GM21515 (cell line): ENCODE measurements around the gene GLYR1.

ENCODE experiments used
- ATAC-seq: cut with Tn5 transposase; IDR thresholded peaks from one replicate; pipeline ENCODE4 v1.9.1; 2021; ENCODE audit not compliant: unreplicated experiment

GLYR1 gene

DNA sequence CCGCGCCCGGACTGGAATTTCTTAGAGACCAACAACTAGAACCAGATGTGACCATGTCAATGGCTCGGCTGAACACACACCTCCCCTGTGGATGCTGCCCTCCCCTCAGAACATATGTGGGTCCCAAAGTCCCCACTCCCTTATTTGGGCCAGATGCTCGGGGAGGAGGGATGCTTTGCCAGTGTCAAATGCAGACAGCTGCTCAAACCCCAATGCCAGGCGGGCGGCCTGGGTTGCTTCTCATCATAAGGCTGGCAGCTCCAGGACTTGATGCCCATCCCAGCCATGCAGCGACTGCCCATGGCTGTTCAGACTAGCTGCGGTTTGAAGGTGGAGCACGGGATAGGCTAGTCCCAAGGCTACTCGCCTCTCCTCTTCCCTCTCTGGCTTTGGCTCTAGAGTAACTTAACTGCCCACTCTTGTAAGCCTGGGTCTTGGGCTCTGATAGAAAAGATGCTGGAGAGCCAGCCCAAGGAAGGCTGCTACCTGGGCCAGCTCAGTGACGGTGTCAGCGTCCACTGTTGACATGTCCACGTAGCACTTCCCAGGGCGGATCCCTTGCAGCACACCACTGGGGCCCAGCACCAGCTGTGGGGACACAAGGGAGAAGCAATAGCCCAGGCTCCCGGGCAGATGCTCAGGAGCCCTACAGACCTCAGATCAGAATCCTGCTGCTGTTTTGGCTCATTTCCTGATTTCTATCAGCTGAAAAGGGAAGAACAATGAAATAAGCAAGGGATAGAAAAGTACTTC, 33.7 kb downstream of the GLYR1 start:
- ATAC-seq = no peak

DNA sequence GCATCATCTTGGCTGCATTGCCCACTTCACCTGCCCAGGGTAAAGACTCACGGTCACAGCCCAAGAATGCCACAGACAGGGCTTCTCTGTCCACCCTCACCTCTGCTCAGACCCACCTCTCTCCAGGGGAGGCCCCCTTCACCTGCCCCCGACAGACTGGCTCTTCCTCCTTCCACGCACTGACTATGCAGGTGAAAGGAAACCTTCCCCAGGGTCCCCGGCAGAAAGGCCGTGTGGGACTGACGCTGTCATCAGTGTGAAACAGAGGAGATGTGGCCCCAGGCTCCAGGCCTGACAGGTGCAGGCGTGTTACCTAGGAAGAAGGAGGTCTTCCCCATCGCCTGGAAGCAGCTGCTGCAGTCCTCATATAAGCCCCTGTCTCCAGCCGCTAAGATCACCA, 35.3 kb downstream of the GLYR1 start:
- no peak for ATAC-seq

DNA sequence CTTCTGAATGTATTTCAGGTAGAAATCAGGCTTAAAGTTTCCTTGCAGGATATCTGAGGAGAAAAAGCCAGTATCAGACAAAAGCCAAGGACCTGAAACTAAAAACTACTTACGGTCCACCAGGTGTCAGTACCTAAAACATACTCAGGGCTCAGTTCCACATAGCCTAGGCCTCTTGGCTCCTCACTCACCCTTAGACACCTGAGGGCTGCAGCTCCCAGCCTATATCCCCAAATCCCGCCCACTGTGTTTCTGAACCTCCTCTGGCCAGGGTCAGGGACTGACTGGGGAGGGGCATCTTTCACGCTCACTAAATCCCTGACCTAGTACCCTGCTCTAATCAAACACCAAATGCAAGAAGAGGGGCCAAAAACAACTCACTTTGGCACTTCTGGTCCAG, 35.8 kb downstream of the GLYR1 start:
- no peak for ATAC-seq

DNA sequence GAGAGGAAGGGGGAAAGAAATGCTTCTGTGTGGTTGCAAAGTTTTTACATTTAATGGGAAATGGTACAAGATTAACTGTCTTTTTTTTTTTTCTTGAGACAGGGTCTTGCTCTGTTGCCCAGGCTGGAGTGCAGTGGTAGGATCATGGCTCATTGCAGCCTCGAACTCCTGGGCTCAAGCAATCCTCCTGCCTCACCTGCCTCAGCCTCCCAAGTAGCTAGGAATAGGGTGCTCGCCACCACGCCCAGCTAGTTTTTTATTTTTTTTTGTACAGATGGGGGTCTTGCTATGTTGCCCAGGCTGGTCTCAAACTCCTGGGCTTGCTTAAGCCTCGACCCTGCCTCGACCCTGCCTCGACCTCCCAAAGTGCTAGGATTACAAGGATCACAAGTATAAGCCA, 40.8 kb downstream of the GLYR1 start:
- ATAC-seq = no peak

DNA sequence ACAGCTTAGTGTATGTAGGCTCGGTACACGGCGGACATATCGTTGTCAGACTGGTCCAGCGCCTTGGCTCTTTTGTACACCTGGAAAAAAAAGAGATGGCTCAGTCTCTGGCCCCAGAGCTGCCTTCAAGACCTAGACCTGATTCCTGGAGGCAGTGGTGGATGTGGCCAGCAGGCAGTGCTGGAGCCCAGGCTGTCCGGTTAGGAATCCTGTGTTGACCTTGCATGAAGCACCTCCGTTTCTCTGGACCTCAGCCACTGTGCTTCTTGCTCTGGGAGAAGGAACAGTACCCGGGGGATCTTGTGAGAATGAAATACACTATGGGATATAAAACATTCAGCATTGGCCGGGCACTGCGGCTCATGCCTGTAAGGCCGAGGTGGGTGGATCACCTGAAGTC, 41.9 kb downstream of the GLYR1 start:
- no peak for ATAC-seq

DNA sequence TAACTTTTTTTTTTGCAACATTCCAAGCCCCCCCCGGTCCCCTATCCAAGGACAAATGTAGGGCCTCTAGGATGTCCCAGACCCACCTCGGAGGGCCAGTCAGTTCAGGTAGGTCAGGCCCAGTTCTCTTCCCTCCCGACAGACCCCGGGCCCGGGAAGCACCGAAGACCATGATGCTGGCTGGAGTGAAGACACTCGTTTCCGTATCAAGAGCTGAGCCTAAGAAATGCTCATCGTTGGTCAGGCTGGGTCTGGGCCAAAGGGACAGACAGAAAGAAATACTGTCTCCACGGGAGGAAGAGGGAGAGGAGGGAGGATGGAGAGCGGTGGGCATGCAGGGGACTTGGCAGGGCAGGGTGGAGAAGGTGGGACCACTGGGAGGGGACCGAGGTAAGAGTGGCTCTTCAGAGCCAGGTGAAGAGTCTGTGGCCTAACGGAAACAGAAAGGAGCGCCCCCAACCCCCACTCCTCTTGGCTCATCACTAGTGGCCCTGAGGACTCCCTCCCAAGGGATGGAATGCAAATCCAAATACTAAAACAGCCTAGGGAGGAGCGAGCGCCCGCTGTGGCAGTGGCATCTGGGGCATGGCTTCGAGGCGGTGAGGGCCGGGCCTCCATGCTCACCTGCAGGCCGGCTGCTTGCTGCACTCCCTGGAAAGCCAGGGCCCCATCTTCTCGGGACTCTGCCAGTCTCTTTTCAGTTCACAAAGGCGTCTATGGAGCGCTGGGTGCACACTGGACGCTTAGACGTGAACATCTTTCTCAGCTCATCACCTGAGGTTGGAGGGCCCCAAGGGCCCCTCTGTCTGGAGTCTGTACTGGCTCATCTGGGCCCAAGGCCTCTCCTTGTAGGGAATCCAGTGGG, 43.0 kb downstream of the GLYR1 start:
- ATAC-seq = no peak

DNA sequence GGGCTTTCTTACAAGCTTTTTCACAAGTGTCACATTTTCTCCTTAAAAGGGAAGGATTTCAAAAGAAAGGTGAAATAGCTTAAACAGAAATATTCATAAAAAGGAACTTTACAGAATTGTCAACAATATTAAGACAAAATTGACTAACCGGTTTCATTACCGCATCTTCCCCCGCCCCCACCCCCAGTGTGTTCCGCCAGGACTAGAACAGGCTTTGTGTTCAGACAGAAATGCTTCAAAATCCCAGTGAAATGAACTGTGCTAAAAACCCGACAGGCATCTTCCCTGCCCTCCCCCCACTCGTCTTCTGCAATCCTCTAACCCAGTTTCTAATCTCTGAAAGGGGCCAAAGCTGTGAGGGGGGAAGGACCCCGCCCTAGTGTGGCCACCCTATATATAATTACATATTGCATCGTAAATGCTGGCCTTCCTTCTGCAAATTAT, 43.7 kb downstream of the GLYR1 start:
- ATAC-seq = no peak

DNA sequence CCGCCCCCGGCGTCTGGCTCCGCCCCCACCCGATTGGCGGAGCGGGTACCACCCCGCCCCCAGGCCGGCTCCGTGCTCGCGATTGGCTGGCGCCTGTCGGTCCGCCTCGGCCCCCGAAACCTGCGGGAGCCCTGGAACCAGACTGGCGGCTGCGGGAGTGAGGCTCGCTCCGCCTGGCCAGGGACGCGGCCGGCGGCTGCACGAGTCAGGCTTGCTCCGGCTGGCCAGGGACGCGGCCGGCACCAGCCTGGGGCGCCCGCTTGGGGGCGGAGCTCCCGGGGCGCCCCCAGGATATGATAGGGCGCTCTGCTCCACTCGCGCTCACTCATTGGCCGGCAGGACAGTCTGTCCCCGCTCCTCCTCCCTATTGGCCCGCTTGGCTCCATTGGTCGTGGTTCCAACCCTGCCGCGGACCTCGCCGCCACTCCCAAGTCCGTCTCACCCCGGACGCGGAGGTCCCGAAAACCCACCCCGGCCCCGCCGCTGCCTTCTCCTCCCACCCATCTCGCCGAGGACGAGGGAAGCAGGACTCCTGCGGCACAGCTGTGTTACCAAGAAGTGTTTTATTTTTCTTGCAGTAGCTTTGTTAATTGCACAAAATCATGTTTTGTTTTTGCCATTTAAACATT, 44.3 kb downstream of the GLYR1 start:
- peak; percentile 85 for ATAC-seq

DNA sequence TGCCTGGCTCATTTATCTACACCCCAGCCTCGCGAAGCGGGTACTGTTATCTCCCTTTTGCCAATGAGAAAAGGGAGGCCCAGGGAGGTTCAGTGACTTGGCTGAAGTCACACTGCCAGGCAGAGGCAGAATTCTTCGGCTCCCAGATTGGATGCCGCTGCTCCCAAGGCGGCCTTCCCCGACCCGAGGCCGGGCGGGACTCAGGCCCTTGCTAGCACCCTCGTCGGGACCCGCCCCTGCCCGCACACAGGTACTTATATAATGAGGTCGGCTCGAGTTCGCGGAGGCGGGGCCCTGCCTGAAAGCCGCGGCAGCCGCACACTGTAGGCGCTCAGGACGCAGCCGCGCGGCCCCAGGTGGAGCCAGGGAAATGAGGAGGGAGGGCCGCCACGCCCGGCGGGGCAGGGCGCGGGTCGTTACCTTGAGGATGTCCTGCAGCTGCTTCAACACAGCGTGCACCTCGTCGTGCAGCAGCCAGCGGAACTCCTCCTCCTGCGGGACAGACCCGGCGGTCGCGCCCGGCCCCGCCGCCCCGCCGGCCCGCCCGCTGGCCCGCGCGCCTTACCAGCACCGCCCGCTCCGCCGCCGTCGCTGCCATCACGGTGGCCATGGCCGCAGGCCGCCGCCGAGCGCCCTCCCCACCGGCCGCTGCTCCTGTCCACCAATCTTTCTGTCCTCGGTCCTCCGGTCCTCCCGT, 45.0 kb downstream of the GLYR1 start, which contains the start of gene ROGDI:
ROGDI (minus strand) TSS at position 672 of the 697 bp plus-strand sequence; CDS start at position 610, 62 bp downstream.
- peak; percentile 60 for ATAC-seq

DNA sequence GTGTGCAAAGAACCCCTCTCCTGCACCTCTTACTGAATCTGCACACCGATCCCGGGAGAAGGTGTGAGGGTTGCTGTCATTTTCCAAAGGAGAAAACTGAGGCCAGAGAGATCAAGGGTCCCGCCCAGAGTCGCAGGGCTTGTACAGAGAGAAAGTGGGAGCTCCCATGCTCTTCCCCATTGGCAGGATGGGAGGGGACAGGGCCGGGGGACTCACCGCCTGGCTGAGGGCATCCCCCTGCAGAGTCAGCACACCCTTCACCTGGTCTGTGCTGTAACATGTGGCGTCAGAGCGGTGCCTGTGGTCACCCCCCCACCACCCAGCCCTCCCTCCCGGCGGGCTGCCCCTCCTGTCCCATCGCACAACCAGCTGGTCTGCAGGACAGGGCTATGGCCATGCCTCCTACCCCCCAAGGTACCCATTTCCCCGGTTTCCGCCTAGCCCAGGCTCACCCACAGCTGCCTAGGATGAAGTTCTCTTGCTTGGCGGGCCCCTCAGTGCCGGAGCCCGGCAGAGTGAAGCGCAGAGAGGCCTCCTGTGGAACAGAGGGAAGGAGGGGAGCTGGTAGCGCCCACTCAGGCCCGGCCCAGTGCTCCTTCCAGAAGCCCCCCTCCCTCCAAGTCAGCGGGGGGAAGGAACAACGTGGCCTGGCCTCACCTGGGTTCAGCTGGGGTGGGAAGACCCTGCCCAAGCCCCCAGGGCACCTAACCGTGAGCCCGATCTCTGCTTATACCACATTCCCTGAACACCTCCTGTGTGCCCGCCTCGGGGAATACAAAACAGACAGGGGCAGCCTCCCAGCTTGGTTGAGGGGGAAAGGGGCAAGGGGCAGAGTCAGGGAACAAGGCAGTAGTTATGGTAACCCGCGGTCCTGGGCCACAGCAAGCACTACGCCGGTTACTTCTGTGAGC, 45.8 kb downstream of the GLYR1 start:
- no peak for ATAC-seq

DNA sequence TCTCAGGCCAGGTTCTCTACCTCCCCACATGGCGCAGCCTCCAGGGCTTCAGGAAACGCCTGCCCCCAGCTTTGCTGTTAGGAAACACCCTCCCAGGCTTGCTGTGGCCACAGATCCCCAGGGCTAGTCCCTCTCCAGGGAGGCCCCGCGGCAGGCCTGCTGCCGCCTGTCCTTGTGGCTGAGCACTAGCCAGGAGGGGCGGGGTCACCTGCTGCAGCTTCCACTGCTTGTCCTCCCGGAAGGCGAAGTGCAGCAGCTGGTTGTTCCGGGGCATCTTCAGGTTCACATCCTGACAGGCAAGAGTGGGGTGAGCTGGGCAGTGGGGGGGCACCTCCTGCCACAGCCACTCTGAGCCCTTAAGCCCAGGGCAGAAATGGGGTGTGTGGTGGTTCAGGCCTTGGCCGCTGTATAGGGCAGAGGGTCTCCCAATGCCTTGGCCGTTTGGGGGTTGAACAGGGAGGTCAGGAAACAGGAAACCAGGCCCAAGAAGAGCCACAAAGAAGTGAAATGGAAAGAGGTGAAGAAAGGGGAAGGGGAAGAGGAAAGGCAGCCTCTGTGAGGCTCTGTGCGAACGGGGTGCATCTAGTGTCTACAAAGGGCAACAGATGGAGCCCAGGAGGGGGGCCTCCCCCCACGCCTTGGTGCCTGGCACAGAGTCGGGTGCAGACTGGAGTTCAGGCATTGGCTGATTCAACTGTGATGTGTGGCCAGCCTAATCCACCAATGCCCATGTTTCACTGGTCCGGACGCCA, 46.6 kb downstream of the GLYR1 start:
- ATAC-seq = no peak

DNA sequence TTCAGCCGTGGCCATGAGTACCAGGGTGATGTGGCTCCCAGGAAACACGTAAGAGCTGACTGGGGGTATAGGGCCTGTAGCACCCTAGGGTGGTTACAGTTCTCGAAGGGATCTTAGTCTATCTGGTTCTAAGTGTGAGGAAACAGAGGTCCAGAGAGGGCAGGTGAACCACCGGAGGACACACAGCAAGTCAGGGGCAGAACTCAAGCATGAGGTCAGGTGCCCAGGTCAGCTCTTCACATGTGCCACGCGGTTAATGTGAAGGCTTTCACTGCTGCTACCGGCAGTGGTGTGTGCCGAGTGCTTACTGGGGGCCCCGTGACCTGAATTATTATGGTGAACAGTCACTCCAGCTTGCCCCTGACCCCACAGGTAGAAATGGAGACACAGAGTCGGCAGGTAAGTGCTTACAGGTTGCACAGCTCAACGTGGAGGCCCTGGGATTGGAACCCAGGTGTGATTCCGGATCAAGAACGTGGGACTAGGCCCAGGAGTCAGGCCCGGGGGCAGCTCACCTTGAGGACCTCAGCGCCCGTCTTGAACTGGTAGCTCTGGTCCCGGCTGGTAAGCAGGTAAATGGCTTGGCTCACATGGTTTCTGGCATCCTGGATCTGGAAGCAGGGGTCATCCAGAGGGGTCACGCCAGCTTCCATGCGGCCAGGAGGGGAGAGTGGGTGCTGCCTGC, 47.8 kb downstream of the GLYR1 start:
- no peak for ATAC-seq

DNA sequence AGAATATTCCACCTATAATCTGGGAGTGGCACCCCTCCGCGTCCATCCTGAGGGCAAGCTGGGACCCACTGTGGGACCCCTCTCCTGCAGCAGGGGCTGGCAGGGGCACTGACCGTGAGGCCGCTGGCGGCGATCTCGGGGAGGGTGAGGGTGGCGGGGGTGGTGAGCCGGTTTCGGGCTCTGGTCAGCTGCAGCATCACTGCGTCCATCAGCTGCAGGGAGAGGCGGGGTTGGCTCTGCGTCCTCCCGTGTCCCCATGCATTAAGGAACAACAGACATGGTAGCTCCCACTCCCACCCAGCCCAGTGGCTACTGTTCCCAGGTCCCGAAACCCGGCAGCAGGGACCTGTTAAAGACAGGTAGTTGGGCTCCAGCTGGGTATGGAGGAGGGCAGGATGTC, 48.6 kb downstream of the GLYR1 start:
- ATAC-seq = no peak

DNA sequence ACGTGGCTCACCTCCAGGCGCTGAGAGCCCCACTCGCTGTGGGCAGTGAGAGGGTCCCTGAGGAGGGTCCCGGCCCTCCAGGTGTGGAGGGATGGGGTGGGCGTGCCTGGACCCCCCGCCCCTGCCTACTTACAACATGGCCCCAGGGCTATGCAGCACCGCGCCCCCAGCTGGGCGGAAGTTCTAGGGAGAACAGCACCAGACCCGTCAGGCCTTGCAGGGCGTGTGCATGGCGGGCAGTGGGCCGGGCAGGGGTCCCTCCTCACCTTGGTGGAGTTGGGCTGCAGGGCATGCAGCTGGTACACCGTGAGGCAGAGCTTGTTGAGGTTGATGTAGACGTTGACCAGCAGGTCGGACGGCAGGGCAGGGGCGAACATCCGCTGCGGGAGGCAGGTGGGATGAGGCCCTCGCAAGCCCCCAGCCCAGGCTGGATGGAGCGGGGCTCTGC, 49.3 kb downstream of the GLYR1 start:
- ATAC-seq = no peak

DNA sequence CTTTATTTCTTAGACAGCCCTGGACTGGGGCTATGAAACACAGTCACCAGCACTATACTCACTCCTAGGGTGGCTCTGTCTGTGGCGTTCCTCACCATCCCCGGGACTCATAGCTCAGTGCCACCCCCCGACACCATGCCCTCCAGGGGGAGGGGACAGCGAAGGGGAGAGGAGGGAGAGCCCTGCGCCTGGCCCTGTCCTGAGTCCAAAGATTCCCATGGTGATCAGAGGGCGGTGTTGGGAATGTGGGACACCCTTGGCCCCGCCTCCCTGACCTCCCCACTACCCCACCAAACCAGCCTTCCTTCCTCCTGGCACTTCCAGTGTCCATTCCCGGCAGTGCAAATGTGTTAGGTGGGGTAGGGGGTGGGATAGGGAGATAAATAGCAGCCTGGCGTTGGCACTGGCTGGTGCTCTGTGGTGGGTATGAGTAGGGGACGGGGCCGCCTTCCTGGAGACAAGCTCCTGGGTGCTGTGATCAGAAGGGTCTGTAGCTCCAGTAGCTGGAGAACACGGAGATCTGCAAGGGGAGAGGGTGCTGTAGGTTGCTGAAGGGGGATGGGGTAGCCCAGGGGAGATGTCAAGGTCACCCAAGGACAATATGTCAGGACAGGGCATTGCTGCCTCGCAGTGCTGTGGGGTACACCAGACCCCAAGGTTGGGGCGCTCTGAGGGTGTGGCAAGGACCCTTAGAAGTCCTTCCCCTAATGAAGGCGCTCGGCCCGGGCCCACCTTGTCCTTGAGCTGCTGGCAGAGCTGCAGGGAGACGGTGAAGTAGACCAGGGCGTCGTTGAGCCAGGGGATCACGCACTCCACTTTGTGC, 49.9 kb downstream of the GLYR1 start:
- no peak for ATAC-seq

DNA sequence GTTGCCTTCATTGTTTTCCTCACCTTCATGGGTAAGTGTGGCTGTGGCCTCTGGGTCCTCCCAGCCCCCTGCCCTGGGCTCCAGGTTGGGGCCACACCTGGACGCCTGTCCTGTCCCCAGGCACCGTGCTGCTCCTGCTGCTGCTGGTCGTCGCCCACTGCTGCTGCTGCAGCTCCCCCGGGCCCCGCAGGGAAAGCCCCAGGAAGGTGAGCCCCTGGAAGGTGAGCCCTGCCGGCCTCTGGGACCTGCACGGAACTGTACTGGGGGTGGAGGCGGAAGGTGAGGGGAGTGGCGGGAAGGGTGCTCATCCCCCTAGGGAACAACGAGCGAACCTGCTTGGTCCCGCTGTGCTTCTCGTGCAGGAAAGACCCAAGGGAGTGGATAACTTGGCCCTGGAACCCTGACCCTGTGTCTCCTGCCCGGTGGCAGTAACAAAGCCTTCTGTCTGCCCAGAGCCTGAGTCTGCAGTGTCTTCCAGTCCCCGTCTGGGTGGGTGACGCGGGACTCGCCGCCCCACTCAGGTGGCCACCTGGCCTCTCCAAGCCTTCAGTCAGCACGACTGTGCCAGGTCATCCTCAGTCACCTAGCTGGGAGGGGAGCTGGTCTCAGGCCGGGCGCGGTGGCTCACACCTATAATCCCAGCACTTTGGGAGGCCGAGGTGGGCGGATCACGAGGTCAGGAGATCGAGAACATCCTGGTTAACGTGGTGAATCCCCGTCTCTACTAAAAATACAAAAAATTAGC, 51.1 kb downstream of the GLYR1 start:
- no peak for ATAC-seq

DNA sequence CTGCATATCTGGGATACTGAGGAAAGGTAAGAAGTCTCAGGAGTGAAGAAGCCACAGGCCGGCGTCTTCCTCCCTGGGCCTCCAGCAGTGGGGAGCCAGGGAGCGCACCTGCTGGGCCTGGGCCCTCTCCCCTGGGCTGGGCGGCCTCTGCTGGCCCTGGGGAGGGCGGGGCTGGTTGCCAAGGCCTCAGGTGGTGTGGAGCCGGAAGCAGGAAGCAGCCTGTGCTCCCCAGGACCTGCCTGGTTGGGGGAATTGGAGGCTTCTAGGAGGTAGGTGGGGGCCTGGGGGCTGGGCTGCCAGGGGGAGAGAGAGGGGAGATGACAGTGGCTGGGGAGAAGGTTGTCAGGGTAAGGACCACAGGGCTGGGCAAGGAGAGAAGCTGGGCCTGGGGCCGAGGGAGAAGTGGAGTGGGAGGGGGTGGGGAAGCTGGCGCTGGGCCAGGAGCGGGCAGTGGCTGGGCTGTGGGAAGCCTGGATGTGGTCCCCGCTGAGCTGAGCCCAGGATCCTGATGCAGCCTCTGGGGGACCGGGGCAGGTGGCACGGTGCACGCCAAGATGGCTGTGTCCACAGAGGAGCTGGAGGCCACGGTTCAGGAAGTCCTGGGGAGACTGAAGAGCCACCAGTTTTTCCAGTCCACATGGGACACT, 51.8 kb downstream of the GLYR1 start, which contains the start of gene SMIM22:
SMIM22 (plus strand) TSS at position 189 of the 647 bp plus-strand sequence; CDS start at position 555, 366 bp downstream.
- no peak for ATAC-seq
